Activated CD8-positive, alpha-beta memory T cell treated with anti-CD3 and anti-CD28 coated beads, Interleukin-2, amount 50 U/mL, for 24 hours (primary cell): ENCODE measurements around the gene MEAK7.

Source experiments
- DNase-seq: peaks from one replicate; pipeline ENCODE4 v3.0.0-alpha.2; 2020; ENCODE audit errors: extremely low read depth

Gene MEAK7

GRCh38 chr16:84504420-84505248 lies at the start of gene MEAK7:
Gene MEAK7 (minus strand): TSS chr16:84504659. CDS start chr16:84498086, 6,573 bp downstream.
- DNase-seq = peak; percentile 92

GRCh38 chr16:84553873-84554399 lies 49.5 kb upstream of the MEAK7 start:
- DNase-seq = no peak

- DNase-seq = no peak
These were observed 47.7 kb upstream of the MEAK7 start for GRCh38 chr16:84552135-84552534.

GRCh38 chr16:84550096-84550495 lies 45.6 kb upstream of the MEAK7 start:
- DNase-seq = no peak

- DNase-seq = no peak
These were observed 44.7 kb upstream of the MEAK7 start for GRCh38 chr16:84548971-84549844.

GRCh38 chr16:84548508-84548907 lies 44.0 kb upstream of the MEAK7 start:
- DNase-seq = no peak

- no peak for DNase-seq
These were observed 43.1 kb upstream of the MEAK7 start for GRCh38 chr16:84547546-84548061.

- no peak for DNase-seq
These were observed 42.4 kb upstream of the MEAK7 start for GRCh38 chr16:84546669-84547545.

- no peak for DNase-seq
These were observed 40.8 kb upstream of the MEAK7 start for GRCh38 chr16:84545114-84545737.

- no peak for DNase-seq
These were observed 39.7 kb upstream of the MEAK7 start for GRCh38 chr16:84544031-84544773.

- DNase-seq = no peak
These were observed 38.8 kb upstream of the MEAK7 start for GRCh38 chr16:84543253-84543652.

- DNase-seq = no peak
These were observed 37.7 kb upstream of the MEAK7 start for GRCh38 chr16:84541999-84542817.

- no peak for DNase-seq
These were observed 35.7 kb upstream of the MEAK7 start for GRCh38 chr16:84540194-84540593.

- no peak for DNase-seq
These were observed 33.9 kb upstream of the MEAK7 start for GRCh38 chr16:84538222-84538840.

GRCh38 chr16:84537491-84538151 lies 33.2 kb upstream of the MEAK7 start:
- no peak for DNase-seq

- DNase-seq = no peak
These were observed 31.4 kb upstream of the MEAK7 start for GRCh38 chr16:84535851-84536250.

GRCh38 chr16:84535408-84535807 lies 30.9 kb upstream of the MEAK7 start:
- DNase-seq = no peak

- DNase-seq = no peak
These were observed 30.4 kb upstream of the MEAK7 start for GRCh38 chr16:84534815-84535214.
